ENCODE measurements around the gene SOX5.

- TF ChIP-seq CTCF (IDR thresholded peaks at IDR 0.05) (no peak), POLR2A (IDR thresholded peaks at IDR 0.05) (no peak)
Measured at GRCh38 chr12:23552417-23552816, 397.1 kb downstream of the SOX5 start.

All from adrenal gland (tissue), 5 donors.